WERI-Rb-1 (cell line): ENCODE measurements around the gene ZDHHC9.

Experiments
- DNase-seq: peaks from one replicate; pipeline ENCODE4 v3.0.0-alpha.2; 2020
- H3K27ac ChIP-seq: fragments of 250-450 bp; sonication (Bioruptor Pico); 2 replicates; pipeline ENCODE4 v1.5.1; 2020; ENCODE audit warnings: mild to moderate bottlenecking, moderate library complexity
- H3K27me3 ChIP-seq: fragments of 250-450 bp; sonication (Bioruptor Pico); 2 replicates; pipeline ENCODE4 v1.5.1; 2021; ENCODE audit warnings: mild to moderate bottlenecking, low read depth, moderate library complexity; ENCODE audit not compliant: insufficient read depth, severe bottlenecking
- H3K36me3 ChIP-seq: fragments of 250-450 bp; sonication (Bioruptor Pico); 2 replicates; pipeline ENCODE4 v1.5.1; 2020; ENCODE audit warnings: mild to moderate bottlenecking, moderate library complexity
- H3K4me3 ChIP-seq: 2 replicates; pipeline ENCODE4 v1.5.1; 2011; ENCODE audit warnings: low read depth, mild to moderate bottlenecking, control low read depth, low read length
- H3K9me3 ChIP-seq: fragments of 250-450 bp; sonication (Bioruptor Pico); 2 replicates; pipeline ENCODE4 v1.5.1; 2021; ENCODE audit warnings: mild to moderate bottlenecking, moderate library complexity; ENCODE audit not compliant: severe bottlenecking
- CTCF ChIP-seq: IDR thresholded peaks from 2 replicates; pipeline ENCODE4 v1.5.1; 2011; ENCODE audit warnings: low read depth, mild to moderate bottlenecking, control low read depth, inconsistent platforms, low read length

ZDHHC9 gene

GRCh38 chrX:129787336-129788055 is 56.2 kb downstream of the ZDHHC9 start:
- H3K27me3 ChIP-seq = no peaks in the 10 kb centered on the region
- H3K9me3 ChIP-seq = no peaks in the 10 kb centered on the region
- no peak overlapping the region for H3K4me3 ChIP-seq
- no peak overlapping the region for H3K27ac ChIP-seq
- DNase-seq = no peak
- TF ChIP-seq CTCF = no peak
- no peaks in the 10 kb centered on the region for H3K36me3 ChIP-seq

- no peaks in the 10 kb centered on the region for H3K27me3 ChIP-seq
- DNase-seq = no peak
- TF ChIP-seq CTCF = no peak
- H3K36me3 ChIP-seq = no peaks in the 10 kb centered on the region
- H3K9me3 ChIP-seq = no peaks in the 10 kb centered on the region
- H3K4me3 ChIP-seq = no peak overlapping the region
- no peak overlapping the region for H3K27ac ChIP-seq
Observed at GRCh38 chrX:129786210-129786651, 57.5 kb downstream of the ZDHHC9 start.

GRCh38 chrX:129785160-129785947 is 58.3 kb downstream of the ZDHHC9 start:
- TF ChIP-seq CTCF = no peak
- H3K27ac ChIP-seq = no peak overlapping the region
- DNase-seq = no peak
- H3K36me3 ChIP-seq = no peaks in the 10 kb centered on the region
- H3K4me3 ChIP-seq = no peak overlapping the region
- no peaks in the 10 kb centered on the region for H3K27me3 ChIP-seq
- no peaks in the 10 kb centered on the region for H3K9me3 ChIP-seq

GRCh38 chrX:129784371-129784770 is 59.3 kb downstream of the ZDHHC9 start:
- no peak for TF ChIP-seq CTCF
- no peak overlapping the region for H3K27ac ChIP-seq
- peaks cover 5% of the 10 kb centered on the region for H3K27me3 ChIP-seq
- no peak overlapping the region for H3K4me3 ChIP-seq
- H3K9me3 ChIP-seq = no peaks in the 10 kb centered on the region
- DNase-seq = no peak
- no peaks in the 10 kb centered on the region for H3K36me3 ChIP-seq

GRCh38 chrX:129783291-129783713 is 60.4 kb downstream of the ZDHHC9 start:
- no peak for TF ChIP-seq CTCF
- H3K4me3 ChIP-seq = no peak overlapping the region
- peaks cover 5% of the 10 kb centered on the region for H3K27me3 ChIP-seq
- no peak for DNase-seq
- H3K27ac ChIP-seq = no peak overlapping the region
- H3K36me3 ChIP-seq = no peaks in the 10 kb centered on the region
- H3K9me3 ChIP-seq = no peaks in the 10 kb centered on the region
